AG04450 (cell line): ENCODE data around the gene PLCXD3. TPM values are rescaled to one million over a fixed set of nuclear protein-coding genes. Genes with fewer than 3 reads are reported as not detected.

Experiments
- CTCF ChIA-PET: fragments of 300-600, 350-600 bp; formaldehyde crosslinking; extraction: SDS; loops from one replicate; lab custom pipeline; 2022; ENCODE audit warnings: antibody characterized with exemption, inconsistent platforms; lab: Charles Lee
- POLR2A ChIA-PET: fragments of 350-600 bp; formaldehyde crosslinking; extraction: SDS; loops from one replicate; lab custom pipeline; 2021; ENCODE audit warnings: antibody characterized with exemption, inconsistent platforms; lab: Yijun Ruan, JAX
- DNase-seq: peaks from one replicate; pipeline ENCODE4 v3.0.0-alpha.2; 2011; ENCODE audit warnings: low read depth, low spot score
- H3K27ac ChIP-seq: one replicate; pipeline ENCODE4 v1.5.1; 2012; ENCODE audit warnings: low read depth, low read length, control low read depth
- H3K27me3 ChIP-seq: one replicate; pipeline ENCODE4 v1.6.0; 2012; ENCODE audit warnings: low read length; ENCODE audit not compliant: control insufficient read depth, insufficient read depth
- H3K4me3 ChIP-seq: 2 replicates; pipeline ENCODE4 v1.5.1; 2011; ENCODE audit warnings: mild to moderate bottlenecking, low read depth, low read length, control low read depth
- H3K9me3 ChIP-seq: 2 replicates; pipeline ENCODE4 v1.5.1; 2012; ENCODE audit warnings: low read length; ENCODE audit not compliant: control insufficient read depth, insufficient read depth
- polyA plus RNA-seq: library from polyadenylated mRNA; depleted of rRNA; stranded (reverse); fragments of >200 nt; gene quantifications from 2 replicates; pipeline ENCODE4 v1.2.3, GENCODE V29; 2011
- TF ChIP-seq, protein P1 (sequence below): IDR thresholded peaks from 2 replicates; pipeline ENCODE4 v1.5.1; 2011; ENCODE audit warnings: low read depth, low read length, control low read depth, inconsistent platforms

The PLCXD3 gene
- polyA plus RNA-seq, 1 experiment, result 0.02 TPM

DNA sequence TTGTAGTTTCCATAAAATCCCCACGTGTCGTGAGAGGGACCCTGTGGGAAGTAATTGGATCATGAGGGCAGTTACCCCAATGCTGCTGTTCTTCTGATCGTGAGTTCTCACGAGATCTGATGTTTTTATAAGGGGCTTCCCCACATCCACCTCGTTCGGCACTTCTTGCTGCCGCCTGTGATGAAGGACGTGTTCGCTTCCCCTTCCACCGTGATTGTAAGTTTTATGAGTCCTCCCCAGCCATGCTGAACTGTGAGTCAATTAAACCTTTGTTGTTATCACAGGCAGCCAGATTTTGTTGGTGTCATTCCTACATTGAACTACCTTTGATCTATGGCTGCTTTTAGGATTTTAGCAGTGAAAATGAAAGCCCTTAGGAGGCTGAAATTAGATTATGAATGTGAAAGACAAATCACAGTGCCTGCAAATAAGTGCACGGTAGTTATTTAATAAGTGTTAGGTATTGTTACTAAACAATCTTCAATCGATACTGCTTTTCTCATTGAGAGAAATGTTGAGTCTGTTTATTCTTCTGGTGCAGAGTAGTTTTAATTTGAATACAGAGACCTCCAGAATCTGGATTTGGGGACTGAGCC is 229.1 kb downstream of the PLCXD3 start:
- no peak for DNase-seq
- H3K27me3 ChIP-seq, result no peaks in the 10 kb centered on the region
- no peak overlapping the region for H3K4me3 ChIP-seq
- no peak overlapping the region for H3K27ac ChIP-seq
- TF ChIP-seq, protein P1, sequence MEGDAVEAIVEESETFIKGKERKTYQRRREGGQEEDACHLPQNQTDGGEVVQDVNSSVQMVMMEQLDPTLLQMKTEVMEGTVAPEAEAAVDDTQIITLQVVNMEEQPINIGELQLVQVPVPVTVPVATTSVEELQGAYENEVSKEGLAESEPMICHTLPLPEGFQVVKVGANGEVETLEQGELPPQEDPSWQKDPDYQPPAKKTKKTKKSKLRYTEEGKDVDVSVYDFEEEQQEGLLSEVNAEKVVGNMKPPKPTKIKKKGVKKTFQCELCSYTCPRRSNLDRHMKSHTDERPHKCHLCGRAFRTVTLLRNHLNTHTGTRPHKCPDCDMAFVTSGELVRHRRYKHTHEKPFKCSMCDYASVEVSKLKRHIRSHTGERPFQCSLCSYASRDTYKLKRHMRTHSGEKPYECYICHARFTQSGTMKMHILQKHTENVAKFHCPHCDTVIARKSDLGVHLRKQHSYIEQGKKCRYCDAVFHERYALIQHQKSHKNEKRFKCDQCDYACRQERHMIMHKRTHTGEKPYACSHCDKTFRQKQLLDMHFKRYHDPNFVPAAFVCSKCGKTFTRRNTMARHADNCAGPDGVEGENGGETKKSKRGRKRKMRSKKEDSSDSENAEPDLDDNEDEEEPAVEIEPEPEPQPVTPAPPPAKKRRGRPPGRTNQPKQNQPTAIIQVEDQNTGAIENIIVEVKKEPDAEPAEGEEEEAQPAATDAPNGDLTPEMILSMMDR, result no peak
- no peaks in the 10 kb centered on the region for H3K9me3 ChIP-seq
- CTCF ChIA-PET, result no interaction called here
- POLR2A ChIA-PET, result no interaction called here

DNA sequence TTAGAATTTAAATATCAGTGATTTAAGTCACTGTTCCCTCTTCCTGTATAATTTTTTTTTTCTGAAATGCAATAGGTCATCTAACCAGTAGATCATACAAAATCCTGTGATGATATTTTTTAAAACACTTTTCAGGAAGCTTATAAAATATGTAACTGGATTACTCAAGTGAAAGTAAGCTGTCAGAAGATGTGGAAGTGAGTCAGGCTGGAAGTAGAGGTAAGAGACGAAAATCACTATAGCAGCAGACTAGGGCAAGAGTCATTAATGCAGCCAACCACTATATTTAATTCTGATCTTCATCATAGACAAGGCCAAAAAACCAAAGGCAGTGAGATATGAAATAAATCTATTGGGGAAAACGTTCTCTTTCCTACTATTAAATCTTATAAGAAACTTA is 231.4 kb downstream of the PLCXD3 start:
- H3K9me3 ChIP-seq, result no peaks in the 10 kb centered on the region
- H3K4me3 ChIP-seq, result no peak overlapping the region
- no peak overlapping the region for H3K27ac ChIP-seq
- DNase-seq, result no peak
- ChIA-PET CTCF (interaction anchor here (1.4 kb wide), 1 partner anchor 8 kb away, joined by 3 read pairs; no protein-coding TSS in a partner anchor), POLR2A (no interaction called here)
- TF ChIP-seq, protein P1, result no peak
- H3K27me3 ChIP-seq, result no peaks in the 10 kb centered on the region

DNA sequence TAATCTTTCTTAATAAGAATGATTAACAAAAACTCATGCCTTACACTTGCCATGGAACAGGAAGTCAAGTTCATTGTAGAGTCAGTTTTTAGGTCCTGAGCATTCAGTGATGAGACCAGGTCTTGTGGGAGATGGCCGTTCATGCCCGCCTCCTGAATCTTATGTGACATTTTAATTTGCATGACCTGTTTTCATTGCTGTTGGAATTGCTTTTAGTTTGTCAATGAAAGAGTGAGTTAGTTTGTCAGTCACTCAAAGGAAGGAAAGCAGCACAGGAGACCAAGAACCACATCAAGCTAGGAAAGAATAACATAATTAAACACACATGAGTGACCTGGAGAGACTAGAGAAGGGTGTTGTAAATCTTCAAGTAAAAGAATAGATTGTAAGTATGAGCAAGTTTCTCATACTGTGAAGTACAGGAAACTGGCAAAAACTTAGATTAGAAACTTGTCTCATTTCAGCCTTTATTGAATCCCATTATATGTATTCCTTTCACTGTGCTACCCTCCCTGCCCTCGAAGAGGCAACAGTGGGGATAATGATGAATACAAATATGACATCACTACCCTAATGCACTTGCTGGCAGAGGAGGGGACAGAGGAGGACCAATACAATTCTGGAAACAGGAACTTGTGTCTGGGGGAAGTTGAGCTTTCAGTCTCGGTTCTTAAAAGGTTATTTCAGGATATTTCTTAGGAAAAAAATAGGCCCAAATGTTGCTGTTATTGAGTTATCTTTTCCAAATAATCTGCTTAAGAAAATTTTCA is 232.7 kb downstream of the PLCXD3 start:
- no peaks in the 10 kb centered on the region for H3K27me3 ChIP-seq
- TF ChIP-seq, protein P1, result no peak
- H3K9me3 ChIP-seq, result no peaks in the 10 kb centered on the region
- no peak overlapping the region for H3K27ac ChIP-seq
- DNase-seq, result no peak
- ChIA-PET POLR2A (no interaction called here), CTCF (interaction anchor here (2.4 kb wide), 1 partner anchor 373 kb away, joined by 14 read pairs; no protein-coding TSS in a partner anchor)
- H3K4me3 ChIP-seq, result no peak overlapping the region

DNA sequence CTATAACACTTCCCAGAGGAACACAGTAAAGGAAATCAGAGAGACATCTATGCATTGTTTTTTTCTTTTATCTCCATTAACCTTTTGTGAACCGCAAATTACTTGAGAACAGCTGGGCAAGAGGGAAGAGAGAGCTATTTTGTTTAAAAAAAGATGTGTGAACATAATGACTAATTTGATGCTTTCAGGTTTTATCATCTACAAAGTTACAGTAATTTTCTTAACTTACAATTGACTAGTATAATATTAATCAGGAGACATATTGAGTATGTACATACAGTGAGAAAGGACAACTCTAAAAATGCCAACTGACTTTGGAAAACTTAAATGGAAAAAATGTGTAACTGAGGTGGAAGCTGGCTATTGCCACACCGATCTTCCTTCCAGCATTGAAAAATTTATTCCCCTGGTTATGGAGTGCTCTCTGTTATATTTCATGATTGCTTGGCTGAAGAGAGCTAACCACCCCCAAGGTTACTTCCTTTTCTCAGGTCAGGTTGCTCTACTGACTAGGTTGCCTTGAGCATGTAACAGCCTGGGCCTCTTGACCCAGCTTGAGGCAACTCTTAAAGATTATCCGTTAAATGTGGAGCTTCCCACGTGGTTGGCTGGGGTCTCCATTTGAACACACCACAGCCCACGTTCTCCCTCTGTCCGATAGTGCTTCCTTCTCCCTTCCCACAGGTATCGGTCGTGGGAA is 234.4 kb downstream of the PLCXD3 start:
- ChIA-PET POLR2A (no interaction called here), CTCF (interaction anchor here (1.1 to 2.4 kb wide), 2 partner anchors 362 to 372 kb away, joined by 3 to 14 read pairs; no protein-coding TSS in a partner anchor)
- Histone ChIP-seq H3K27me3 (no peaks in the 10 kb centered on the region), H3K9me3 (no peaks in the 10 kb centered on the region), H3K4me3 (no peak overlapping the region), H3K27ac (no peak overlapping the region)
- TF ChIP-seq, protein P1, result no peak
- DNase-seq, result no peak
